GM12874 (cell line): ENCODE data around the gene FAM83E.

Source experiments
- TF ChIP-seq, protein P1 (sequence below): IDR thresholded peaks from 2 replicates; pipeline ENCODE4 v1.5.1; 2011; ENCODE audit warnings: low read depth, mild to moderate bottlenecking, control low read depth, low read length, moderate library complexity; ENCODE audit not compliant: insufficient read depth

Gene FAM83E

GRCh38 chr19:48634036-48634342, 19.1 kb upstream of the FAM83E start:
- TF ChIP-seq, protein P1, sequence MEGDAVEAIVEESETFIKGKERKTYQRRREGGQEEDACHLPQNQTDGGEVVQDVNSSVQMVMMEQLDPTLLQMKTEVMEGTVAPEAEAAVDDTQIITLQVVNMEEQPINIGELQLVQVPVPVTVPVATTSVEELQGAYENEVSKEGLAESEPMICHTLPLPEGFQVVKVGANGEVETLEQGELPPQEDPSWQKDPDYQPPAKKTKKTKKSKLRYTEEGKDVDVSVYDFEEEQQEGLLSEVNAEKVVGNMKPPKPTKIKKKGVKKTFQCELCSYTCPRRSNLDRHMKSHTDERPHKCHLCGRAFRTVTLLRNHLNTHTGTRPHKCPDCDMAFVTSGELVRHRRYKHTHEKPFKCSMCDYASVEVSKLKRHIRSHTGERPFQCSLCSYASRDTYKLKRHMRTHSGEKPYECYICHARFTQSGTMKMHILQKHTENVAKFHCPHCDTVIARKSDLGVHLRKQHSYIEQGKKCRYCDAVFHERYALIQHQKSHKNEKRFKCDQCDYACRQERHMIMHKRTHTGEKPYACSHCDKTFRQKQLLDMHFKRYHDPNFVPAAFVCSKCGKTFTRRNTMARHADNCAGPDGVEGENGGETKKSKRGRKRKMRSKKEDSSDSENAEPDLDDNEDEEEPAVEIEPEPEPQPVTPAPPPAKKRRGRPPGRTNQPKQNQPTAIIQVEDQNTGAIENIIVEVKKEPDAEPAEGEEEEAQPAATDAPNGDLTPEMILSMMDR, result no peak

DNA sequence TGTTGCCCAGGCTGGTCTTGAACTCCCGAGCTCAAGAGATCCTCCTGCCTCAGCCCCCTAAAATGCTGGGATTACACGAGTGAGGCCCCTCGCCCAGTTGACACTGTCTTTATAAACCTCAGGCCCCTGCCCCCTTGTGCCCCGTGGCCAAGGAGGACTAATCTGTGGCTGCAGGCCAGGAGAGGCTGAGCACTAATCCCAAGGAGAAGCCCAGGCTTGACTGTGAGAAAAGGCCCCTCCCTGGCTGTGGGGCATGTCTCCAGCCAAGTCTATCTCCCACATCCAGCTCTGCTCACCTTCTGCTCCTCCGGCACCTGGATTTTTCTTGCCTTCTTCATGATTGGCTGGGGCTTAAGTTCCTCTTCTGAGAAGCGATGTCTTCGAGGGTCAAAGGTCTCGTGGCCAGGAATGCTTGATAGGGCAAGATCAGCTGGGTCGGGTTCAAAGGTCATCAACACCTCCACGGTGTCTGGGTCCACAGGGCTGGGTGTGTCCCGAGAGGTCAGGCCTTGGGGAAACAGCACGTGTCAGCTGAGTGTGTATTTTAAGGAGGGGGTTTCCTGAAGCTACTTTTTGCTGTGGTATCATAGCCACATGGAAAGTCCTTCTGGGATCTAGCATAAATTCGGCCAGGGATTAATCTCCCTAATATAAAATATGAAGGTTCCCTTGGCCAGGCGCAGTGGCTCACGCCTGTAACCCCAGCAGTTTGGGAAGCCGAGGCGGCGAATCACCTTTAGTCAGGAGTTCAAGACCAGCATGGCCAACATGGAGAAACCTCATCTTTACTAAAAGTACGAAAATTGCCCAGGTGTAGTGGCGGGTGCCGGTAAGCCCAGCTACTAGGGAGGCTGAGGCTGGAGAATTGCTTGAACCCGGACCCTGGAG, 18.5 kb upstream of the FAM83E start:
- TF ChIP-seq, protein P1, result no peak

DNA sequence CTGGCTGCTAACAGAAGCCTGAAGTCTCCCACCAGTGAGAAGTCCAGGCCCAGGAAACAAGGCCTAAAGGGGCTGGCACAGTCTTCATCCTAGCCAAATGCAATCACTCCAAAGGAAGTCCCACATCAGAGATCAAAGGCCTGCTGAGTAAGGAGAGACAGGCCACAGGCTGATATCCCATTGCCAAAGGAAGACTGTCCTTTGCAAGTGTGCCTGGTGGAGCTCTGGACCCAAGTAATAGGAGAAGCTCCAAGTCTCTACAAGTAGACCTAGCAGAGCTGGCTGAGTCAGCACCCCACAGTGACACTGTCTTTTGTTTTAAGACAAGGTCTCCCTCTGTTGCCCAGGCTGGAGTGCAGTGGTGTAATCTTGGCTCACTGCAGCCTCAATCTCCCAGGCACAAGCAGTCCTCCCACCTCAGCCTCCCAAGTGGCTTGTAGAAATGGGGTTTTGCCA, 17.8 kb upstream of the FAM83E start:
- TF ChIP-seq, protein P1, result no peak

DNA sequence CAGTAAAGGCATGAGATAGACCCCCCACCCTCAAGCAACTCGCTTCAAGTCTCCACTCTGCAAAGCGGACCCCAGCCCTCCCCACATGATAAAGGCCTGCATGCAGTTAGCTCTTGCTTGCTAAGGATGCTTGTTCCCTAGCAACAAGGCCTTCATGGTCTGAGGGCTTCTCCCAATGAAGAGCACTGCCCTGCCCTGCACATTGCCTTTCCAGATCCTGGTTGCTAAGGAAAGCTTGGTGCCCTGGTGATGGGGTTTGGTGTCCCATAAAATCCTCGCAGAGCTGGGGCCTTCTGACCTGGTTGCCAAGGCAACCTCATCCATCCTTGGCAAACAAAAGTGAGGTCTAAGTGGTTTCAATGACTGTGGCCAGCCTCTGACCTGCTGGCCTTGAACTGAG, 16.3 kb upstream of the FAM83E start:
- TF ChIP-seq, protein P1, result no peak

GRCh38 chr19:48630296-48631063, 15.6 kb upstream of the FAM83E start:
- TF ChIP-seq, protein P1, result no peak

DNA sequence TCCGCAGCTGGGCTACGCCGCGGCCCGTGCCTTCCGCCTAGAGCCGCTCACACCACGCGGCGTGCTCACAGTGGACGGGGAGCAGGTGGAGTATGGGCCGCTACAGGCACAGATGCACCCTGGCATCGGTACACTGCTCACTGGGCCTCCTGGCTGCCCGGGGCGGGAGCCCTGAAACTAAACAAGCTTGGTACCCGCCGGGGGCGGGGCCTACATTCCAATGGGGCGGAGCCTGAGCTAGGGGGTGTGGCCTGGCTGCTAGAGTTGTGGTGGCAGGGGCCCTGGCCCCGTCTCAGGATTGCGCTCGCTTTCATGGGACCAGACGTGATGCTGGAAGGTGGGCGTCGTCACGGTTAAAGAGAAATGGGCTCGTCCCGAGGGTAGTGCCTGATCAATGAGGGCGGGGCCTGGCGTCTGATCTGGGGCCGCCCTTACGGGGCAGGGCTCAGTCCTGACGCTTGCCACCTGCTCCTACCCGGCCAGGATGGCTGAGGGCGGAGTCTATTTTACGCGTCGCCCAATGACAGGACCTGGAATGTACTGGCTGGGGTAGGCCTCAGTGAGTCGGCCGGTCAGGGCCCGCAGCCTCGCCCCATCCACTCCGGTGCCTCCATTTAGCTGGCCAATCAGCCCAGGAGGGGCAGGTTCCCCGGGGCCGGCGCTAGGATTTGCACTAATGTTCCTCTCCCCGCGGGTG, 14.9 kb upstream of the FAM83E start:
- TF ChIP-seq, protein P1, result no peak

GRCh38 chr19:48629297-48629598, 14.4 kb upstream of the FAM83E start:
- TF ChIP-seq, protein P1, result no peak
